Kidney glomerular epithelial cell (primary cell): ENCODE measurements around the gene TARS3.

Experiments used
- DNase-seq: peaks from one replicate; lab custom pipeline; 2025; lab: John Stamatoyannopoulos, UW

Gene TARS3

GRCh38 chr15:101604124-101604874, 120.0 kb downstream of the TARS3 start:
- DNase-seq, result no peak
